Retinal pigment epithelial cell (primary cell): Measurements from ENCODE around the gene MVB12B.

ENCODE experiments used
- DNase-seq: peaks from one replicate; pipeline ENCODE4 v3.0.0-alpha.2; 2010; ENCODE audit warnings: low read depth
- H3K4me3 ChIP-seq: 2 replicates; pipeline ENCODE4 v1.5.1; 2011; ENCODE audit warnings: mild to moderate bottlenecking, low read length, control low read depth, moderate library complexity
- CTCF ChIP-seq: conservative IDR thresholded peaks from 2 replicates; pipeline ENCODE4 v1.5.1; 2011; ENCODE audit warnings: low read depth, low read length, control low read depth, inconsistent platforms

The MVB12B gene

DNA sequence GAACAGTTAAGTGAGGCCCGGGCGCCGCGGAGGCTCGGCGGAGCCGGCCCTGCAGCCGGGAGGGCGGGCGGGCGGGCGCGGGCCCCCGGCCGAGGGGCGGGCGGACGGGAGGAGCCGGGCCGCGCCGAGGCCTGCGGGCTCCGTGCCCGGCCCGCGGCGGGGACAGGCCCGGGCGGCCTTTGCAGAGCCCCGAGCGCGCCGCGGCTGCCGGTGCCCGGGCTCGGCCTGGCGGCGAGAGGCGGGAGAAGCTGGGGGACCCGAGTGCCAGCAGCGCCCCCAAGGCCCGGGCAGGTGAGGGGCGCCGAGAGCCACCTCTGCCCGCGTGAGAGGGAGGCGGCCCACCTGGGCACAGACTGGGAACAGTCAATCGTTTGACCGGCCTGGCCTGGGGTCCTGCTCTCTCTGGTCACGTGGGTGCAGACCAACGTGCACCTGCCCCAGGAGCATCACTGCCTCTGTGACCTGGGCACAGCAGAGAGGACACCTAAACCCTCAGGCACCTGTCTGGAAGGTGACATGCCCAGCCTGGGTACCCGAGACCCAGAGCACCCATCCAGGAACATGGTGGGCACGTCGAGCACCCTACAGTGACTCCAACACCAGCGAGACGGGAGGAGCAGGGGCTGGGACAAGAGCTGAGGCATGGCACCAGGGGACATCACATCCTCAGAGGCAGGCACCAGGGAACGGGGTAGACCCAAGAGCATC, 531 bp downstream of the MVB12B start:
- no peak for TF ChIP-seq CTCF
- H3K4me3 ChIP-seq = peak overlapping the region; percentile 60
- DNase-seq = no peak

GRCh38 chr9:126327714-126328185, 1.1 kb downstream of the MVB12B start:
- no peak for DNase-seq
- peak overlapping the region; percentile 60 for H3K4me3 ChIP-seq
- no peak for TF ChIP-seq CTCF

- TF ChIP-seq CTCF = no peak
- no peak overlapping the region for H3K4me3 ChIP-seq
- DNase-seq = no peak
These were observed 1.8 kb downstream of the MVB12B start for GRCh38 chr9:126328407-126328806.

GRCh38 chr9:126329476-126330275, 3.0 kb downstream of the MVB12B start:
- DNase-seq = no peak
- H3K4me3 ChIP-seq = no peak overlapping the region
- no peak for TF ChIP-seq CTCF

DNA sequence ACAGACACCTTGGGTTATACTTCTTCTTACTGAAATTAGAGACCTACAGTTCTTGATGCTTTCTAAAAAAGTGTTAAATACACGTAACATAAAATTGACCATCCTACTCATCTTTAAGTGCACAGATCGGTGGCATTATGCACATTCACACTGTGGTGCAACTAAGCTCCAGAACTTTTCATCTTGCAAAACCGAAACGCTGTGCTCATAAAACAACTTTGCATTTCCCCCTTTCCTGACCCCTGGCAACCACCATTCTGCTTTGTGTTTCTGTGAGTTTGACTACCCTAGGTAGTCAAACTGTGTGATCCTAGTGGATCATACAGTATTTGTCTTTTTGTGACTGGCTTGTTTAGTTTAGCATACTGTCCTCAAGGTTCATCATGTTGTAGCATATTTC, 3.9 kb downstream of the MVB12B start:
- TF ChIP-seq CTCF = no peak
- no peak overlapping the region for H3K4me3 ChIP-seq
- no peak for DNase-seq

DNA sequence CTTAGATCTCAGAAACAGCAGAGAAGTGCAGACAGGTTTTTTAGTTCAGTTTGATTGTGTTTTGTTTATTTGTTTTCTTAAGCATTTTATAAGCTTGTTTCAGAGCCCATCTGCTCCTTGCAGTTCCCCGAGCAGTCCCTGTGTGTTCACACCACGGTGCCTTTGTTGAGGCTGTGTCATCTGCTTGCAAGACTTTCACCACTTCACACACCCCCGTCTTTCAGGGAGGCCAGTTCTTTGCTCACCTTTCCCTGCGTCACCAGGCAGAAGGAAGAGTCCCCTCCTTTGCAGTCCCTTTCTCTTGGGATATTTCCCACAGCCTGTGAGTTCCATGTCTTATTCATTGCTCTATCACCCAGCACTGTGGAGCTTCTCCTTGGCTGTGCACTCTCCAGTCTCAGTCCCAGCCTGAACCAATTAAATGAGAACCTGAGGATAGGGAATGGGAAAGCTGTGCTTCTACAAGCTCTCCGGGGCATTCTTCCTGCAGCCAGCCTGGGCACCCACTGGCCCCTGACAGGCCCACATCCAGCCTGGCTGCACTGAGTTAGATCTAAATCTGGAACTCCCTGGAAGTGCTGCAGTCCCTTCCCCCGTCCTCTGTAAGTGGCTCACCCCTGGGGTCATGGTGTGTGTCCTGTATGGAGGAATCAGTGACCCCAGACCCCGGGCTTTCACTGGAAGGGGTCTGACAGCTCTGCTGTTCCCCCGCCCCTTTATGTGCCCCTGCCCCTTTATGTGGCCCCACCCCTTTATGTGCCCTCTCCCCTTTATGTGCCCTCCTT, 5.5 kb downstream of the MVB12B start:
- no peak for DNase-seq
- no peak overlapping the region for H3K4me3 ChIP-seq
- no peak for TF ChIP-seq CTCF
